HG02938 (cell line): ENCODE data around the gene KLHL4.
"Not testable (repeated sequence)": the region's sequence is repeated elsewhere in the genome, so short reads cannot be mapped to it uniquely, and the experiment has no call there.

Experiments used
- ATAC-seq: cut with Tn5 transposase; IDR thresholded peaks from one replicate; pipeline ENCODE4 v1.9.1; 2021; ENCODE audit warnings: mild to moderate bottlenecking, moderate library complexity; ENCODE audit not compliant: unreplicated experiment

Gene KLHL4

GRCh38 chrX:87641439-87641838 lies 123.8 kb downstream of the KLHL4 start:
- not testable (repeated sequence) for ATAC-seq

- ATAC-seq = no peak
Observed at GRCh38 chrX:87661761-87662160, 144.2 kb downstream of the KLHL4 start.

GRCh38 chrX:87663421-87663820 lies 145.8 kb downstream of the KLHL4 start:
- ATAC-seq = no peak

- ATAC-seq = no peak
Observed at GRCh38 chrX:87664381-87664780, 146.8 kb downstream of the KLHL4 start.

- no peak for ATAC-seq
Observed at GRCh38 chrX:87679849-87680248, 162.2 kb downstream of the KLHL4 start.

- no peak for ATAC-seq
Observed at GRCh38 chrX:87687703-87688102, 170.1 kb downstream of the KLHL4 start.

GRCh38 chrX:87688113-87688748 lies 170.6 kb downstream of the KLHL4 start:
- ATAC-seq = not testable (repeated sequence)

- ATAC-seq = not testable (repeated sequence)
Observed at GRCh38 chrX:87689218-87689617, 171.6 kb downstream of the KLHL4 start.

- no peak for ATAC-seq
Observed at GRCh38 chrX:87693204-87693603, 175.6 kb downstream of the KLHL4 start.

- no peak for ATAC-seq
Observed at GRCh38 chrX:87697409-87697808, 179.8 kb downstream of the KLHL4 start.

GRCh38 chrX:87702795-87703194 lies 185.2 kb downstream of the KLHL4 start:
- no peak for ATAC-seq

- ATAC-seq = not testable (repeated sequence)
Observed at GRCh38 chrX:87703469-87703868, 185.9 kb downstream of the KLHL4 start.

GRCh38 chrX:87706134-87706533 lies 188.5 kb downstream of the KLHL4 start:
- no peak for ATAC-seq

GRCh38 chrX:87710580-87710979 lies 193.0 kb downstream of the KLHL4 start:
- ATAC-seq = no peak
